NCI-H2107 treated with DMSO at 0.1 percent for 48 hours (cell line): ENCODE data around the gene FAM204A.

Source experiments
- DNase-seq: peaks from one replicate; lab custom pipeline; 2025; ENCODE audit not compliant: unreplicated experiment; lab: John Stamatoyannopoulos, UW

FAM204A gene

GRCh38 chr10:118286051-118286838 is 55.9 kb downstream of the FAM204A start:
- DNase-seq, result no peak

- no peak for DNase-seq
These were observed 59.5 kb downstream of the FAM204A start for GRCh38 chr10:118282670-118283069.

GRCh38 chr10:118278649-118279048 is 63.5 kb downstream of the FAM204A start:
- DNase-seq, result no peak

GRCh38 chr10:118277871-118278270 is 64.3 kb downstream of the FAM204A start:
- DNase-seq, result no peak

GRCh38 chr10:118276727-118277126 is 65.4 kb downstream of the FAM204A start:
- no peak for DNase-seq

- no peak for DNase-seq
These were observed 65.9 kb downstream of the FAM204A start for GRCh38 chr10:118276204-118276603.

- no peak for DNase-seq
These were observed 68.5 kb downstream of the FAM204A start for GRCh38 chr10:118273662-118274061.

- no peak for DNase-seq
These were observed 69.4 kb downstream of the FAM204A start for GRCh38 chr10:118272767-118273166.

- no peak for DNase-seq
These were observed 69.9 kb downstream of the FAM204A start for GRCh38 chr10:118272149-118272721.

GRCh38 chr10:118271671-118272070 is 70.5 kb downstream of the FAM204A start:
- no peak for DNase-seq

- no peak for DNase-seq
These were observed 75.9 kb downstream of the FAM204A start for GRCh38 chr10:118266098-118266748.

GRCh38 chr10:118264838-118265470 is 77.2 kb downstream of the FAM204A start:
- DNase-seq, result no peak

GRCh38 chr10:118264252-118264651 is 77.9 kb downstream of the FAM204A start:
- no peak for DNase-seq

- no peak for DNase-seq
These were observed 79.6 kb downstream of the FAM204A start for GRCh38 chr10:118262538-118262937.

GRCh38 chr10:118259288-118259906 is 82.7 kb downstream of the FAM204A start:
- no peak for DNase-seq

- DNase-seq, result no peak
These were observed 83.8 kb downstream of the FAM204A start for GRCh38 chr10:118258285-118258684.

GRCh38 chr10:118256825-118257570 is 85.1 kb downstream of the FAM204A start:
- no peak for DNase-seq

GRCh38 chr10:118256209-118256608 is 85.9 kb downstream of the FAM204A start:
- DNase-seq, result no peak

GRCh38 chr10:118255355-118255754 is 86.8 kb downstream of the FAM204A start:
- no peak for DNase-seq

- DNase-seq, result no peak
These were observed 87.5 kb downstream of the FAM204A start for GRCh38 chr10:118254654-118255053.

- no peak for DNase-seq
These were observed 88.7 kb downstream of the FAM204A start for GRCh38 chr10:118253397-118253796.
